HG02885 (cell line): ENCODE results near the gene MTUS2.

Source experiments
- ATAC-seq: cut with Tn5 transposase; IDR thresholded peaks from one replicate; pipeline ENCODE4 v1.9.1; 2021; ENCODE audit warnings: mild to moderate bottlenecking; ENCODE audit not compliant: unreplicated experiment, poor library complexity

Gene MTUS2

GRCh38 chr13:29550430-29550988 is 730.4 kb downstream of the MTUS2 start:
- ATAC-seq: no peak

- ATAC-seq: no peak
Measured at GRCh38 chr13:29551214-29551613, 731.1 kb downstream of the MTUS2 start.
